Muscle layer of duodenum (tissue), 2 donors: ENCODE measurements around the gene AADACL3.

ENCODE experiments used
- H3K27ac ChIP-seq: one replicate; pipeline ENCODE4 v1.7.0; 2013; ENCODE audit warnings: mild to moderate bottlenecking, low read length
- H3K27me3 ChIP-seq: one replicate; pipeline ENCODE4 v1.7.0; 2013; ENCODE audit warnings: low read depth, mild to moderate bottlenecking, control low read depth, low read length
- H3K36me3 ChIP-seq, 2 donors: one replicate each; pipeline ENCODE4 v1.7.0; 2013; ENCODE audit warnings: low read length in 2 of 2, control low read depth in 1 of 2, mild to moderate bottlenecking in 1 of 2; ENCODE audit not compliant: insufficient read depth in 2 of 2, control insufficient read depth in 1 of 2
- H3K4me1 ChIP-seq, 2 donors: one replicate each; pipeline ENCODE4 v1.7.0; 2013; ENCODE audit warnings: low read length in 2 of 2, mild to moderate bottlenecking in 2 of 2, control low read depth in 1 of 2, moderate library complexity in 1 of 2; ENCODE audit not compliant: insufficient read depth in 2 of 2, control insufficient read depth in 1 of 2
- H3K4me3 ChIP-seq, 2 donors: one replicate each; pipeline ENCODE4 v1.7.0; 2013; ENCODE audit warnings: low read length in 2 of 2, low read depth in 1 of 2, mild to moderate bottlenecking in 1 of 2
- H3K9me3 ChIP-seq, 2 donors: one replicate each; pipeline ENCODE4 v1.7.0; 2013; ENCODE audit warnings: low read length in 2 of 2, control low read depth in 1 of 2, mild to moderate bottlenecking in 1 of 2; ENCODE audit not compliant: control insufficient read depth in 1 of 2
- donor health status: healthy.

AADACL3 gene

GRCh38 chr1:12769976-12770505 lies 54.1 kb downstream of the AADACL3 start:
- no peak overlapping the region for H3K27ac ChIP-seq
- H3K27me3 ChIP-seq, result no peaks in the 10 kb centered on the region
- no peaks in the 10 kb centered on the region for H3K9me3 ChIP-seq
- H3K4me3 ChIP-seq, result no peak overlapping the region
- no peaks in the 10 kb centered on the region for H3K4me1 ChIP-seq
- no peaks in the 10 kb centered on the region for H3K36me3 ChIP-seq

DNA sequence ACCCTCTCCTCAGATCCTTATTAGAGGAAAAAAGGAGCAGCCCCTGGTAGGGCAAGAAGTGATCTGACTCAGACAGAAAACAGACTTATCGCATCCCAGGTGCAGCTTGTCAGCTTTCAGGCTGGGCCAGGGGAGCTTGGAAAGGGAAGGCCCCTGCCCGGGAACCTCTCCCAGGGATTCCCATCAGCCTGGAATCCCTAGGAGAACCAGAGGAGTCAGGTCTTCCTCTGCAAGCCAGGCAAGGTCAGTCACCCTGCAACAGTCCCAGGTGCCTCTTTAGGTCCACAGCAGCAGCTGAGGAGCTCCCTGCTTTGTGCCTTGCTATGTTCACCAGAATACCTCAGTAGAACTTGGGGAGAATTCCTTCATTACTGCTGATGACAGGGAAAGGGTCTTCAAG lies 54.7 kb downstream of the AADACL3 start:
- Histone ChIP-seq H3K4me3 (no peak overlapping the region), H3K27ac (no peak overlapping the region), H3K4me1 (no peaks in the 10 kb centered on the region), H3K27me3 (no peaks in the 10 kb centered on the region), H3K9me3 (no peaks in the 10 kb centered on the region), H3K36me3 (no peaks in the 10 kb centered on the region)

- Histone ChIP-seq H3K36me3 (no peaks in the 10 kb centered on the region), H3K27ac (no peak overlapping the region), H3K4me1 (no peaks in the 10 kb centered on the region), H3K27me3 (no peaks in the 10 kb centered on the region), H3K9me3 (no peaks in the 10 kb centered on the region), H3K4me3 (no peak overlapping the region)
Measured at GRCh38 chr1:12771186-12771585, 55.3 kb downstream of the AADACL3 start.

DNA sequence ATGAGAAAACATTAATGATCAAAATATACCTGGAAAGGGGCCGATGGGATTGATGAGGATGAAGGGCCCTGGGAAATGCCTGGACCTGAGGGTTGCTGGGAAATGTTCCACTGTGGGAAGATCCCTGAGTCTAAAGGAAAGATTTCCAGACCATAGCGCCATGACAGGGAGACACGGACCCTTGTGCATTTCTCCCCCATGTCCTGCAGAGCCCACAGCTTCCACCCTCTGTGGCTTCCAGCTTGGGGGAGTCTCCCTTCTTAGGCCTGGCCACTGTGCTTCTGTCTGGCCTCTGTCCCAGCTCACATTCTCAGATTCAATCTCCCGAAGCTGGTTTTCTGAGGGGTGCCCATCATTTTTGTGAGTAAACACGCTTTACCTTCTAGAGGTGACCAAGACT lies 56.6 kb downstream of the AADACL3 start:
- H3K27ac ChIP-seq, result no peak overlapping the region
- no peaks in the 10 kb centered on the region for H3K9me3 ChIP-seq
- H3K4me1 ChIP-seq, result no peaks in the 10 kb centered on the region
- H3K36me3 ChIP-seq, result no peaks in the 10 kb centered on the region
- H3K27me3 ChIP-seq, result no peaks in the 10 kb centered on the region
- no peak overlapping the region for H3K4me3 ChIP-seq

DNA sequence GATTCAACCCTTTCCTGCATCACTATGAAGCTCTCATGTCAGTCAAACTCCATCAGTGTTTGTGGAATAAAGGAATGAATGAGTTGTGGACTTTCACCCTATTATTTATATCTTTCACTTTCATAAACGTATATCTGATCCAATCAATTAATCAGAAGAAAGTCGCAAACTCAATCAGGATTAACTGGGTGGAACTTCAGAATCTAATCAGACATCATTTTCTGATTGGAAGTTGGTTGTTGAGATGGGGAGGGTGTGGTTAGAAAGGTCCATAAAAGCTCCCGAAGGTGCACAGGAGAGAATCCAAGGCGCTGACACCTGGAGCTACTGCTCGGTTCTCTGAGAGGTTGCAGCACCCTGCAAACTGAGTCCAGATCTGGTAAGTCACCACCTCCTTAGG lies 57.5 kb downstream of the AADACL3 start, which contains the start of gene PRAMEF12:
TSS of gene PRAMEF12 (plus strand) at position 301 of the 400 bp plus-strand sequence. CDS start 1,130 bp downstream, outside the sequence.
- no peaks in the 10 kb centered on the region for H3K27me3 ChIP-seq
- no peaks in the 10 kb centered on the region for H3K36me3 ChIP-seq
- no peak within 1 kb of the TSS for H3K4me3 ChIP-seq
- H3K4me1 ChIP-seq, result no peaks in the 10 kb centered on the region
- H3K9me3 ChIP-seq, result no peaks in the 10 kb centered on the region
- H3K27ac ChIP-seq, result no peak within 1 kb of the TSS

- Histone ChIP-seq H3K36me3 (no peaks in the 10 kb centered on the region), H3K4me3 (no peak overlapping the region), H3K4me1 (no peaks in the 10 kb centered on the region), H3K27me3 (no peaks in the 10 kb centered on the region), H3K9me3 (no peaks in the 10 kb centered on the region), H3K27ac (no peak overlapping the region)
Measured at GRCh38 chr1:12774801-12775345, 59.0 kb downstream of the AADACL3 start.

DNA sequence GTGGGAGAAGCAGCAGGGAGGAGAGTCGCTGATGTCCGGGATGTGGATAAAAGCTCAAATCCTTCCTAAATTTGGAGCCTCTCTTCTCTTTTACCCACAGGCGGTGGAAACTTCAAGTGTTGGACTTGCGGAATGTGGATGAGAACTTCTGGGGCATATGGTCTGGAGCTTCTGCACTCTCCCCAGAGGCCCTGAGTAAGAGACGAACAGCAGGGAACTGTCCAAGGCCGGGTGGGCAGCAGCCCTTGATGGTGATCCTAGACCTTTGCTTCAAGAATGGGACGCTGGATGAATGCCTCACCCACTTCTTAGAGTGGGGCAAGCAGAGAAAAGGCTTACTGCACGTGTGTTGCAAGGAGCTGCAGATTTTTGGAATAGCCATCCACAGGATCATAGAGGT lies 59.5 kb downstream of the AADACL3 start:
- H3K27ac ChIP-seq, result no peak overlapping the region
- H3K4me1 ChIP-seq, result no peaks in the 10 kb centered on the region
- H3K36me3 ChIP-seq, result no peaks in the 10 kb centered on the region
- no peaks in the 10 kb centered on the region for H3K27me3 ChIP-seq
- no peaks in the 10 kb centered on the region for H3K9me3 ChIP-seq
- no peak overlapping the region for H3K4me3 ChIP-seq

- no peak overlapping the region for H3K4me3 ChIP-seq
- H3K9me3 ChIP-seq, result no peaks in the 10 kb centered on the region
- no peaks in the 10 kb centered on the region for H3K27me3 ChIP-seq
- H3K27ac ChIP-seq, result no peak overlapping the region
- no peaks in the 10 kb centered on the region for H3K36me3 ChIP-seq
- no peaks in the 10 kb centered on the region for H3K4me1 ChIP-seq
Measured at GRCh38 chr1:12776801-12777557, 61.1 kb downstream of the AADACL3 start.
